Peyer's patch (tissue), 4 donors: ENCODE results near the gene CYP2J2. TPM values are rescaled to one million over a fixed set of nuclear protein-coding genes. Genes with fewer than 3 reads are reported as not detected.

Experiments
- DNase-seq, 3 donors: peaks; one replicate each; pipeline ENCODE4 v3.0.0-alpha.2; 2017 to 2019
- H3K27ac ChIP-seq, 4 donors: fragments of 200-600 bp; sonication (generic); one replicate each; pipeline ENCODE4 v1.5.1; 2016 to 2019
- H3K27me3 ChIP-seq, 2 donors: fragments of 200-600 bp; sonication (generic); one replicate each; pipeline ENCODE4 v1.5.1; 2019
- H3K36me3 ChIP-seq, 3 donors: fragments of 200-600 bp; sonication (generic); one replicate each; pipeline ENCODE4 v1.5.1; 2016 to 2019
- H3K4me1 ChIP-seq, 4 donors: fragments of 200-600 bp; sonication (generic); one replicate each; pipeline ENCODE4 v1.5.1; 2016 to 2019
- H3K4me3 ChIP-seq, 4 donors: fragments of 200-600 bp; sonication (generic); 1 replicate in 3 of 4; 2 replicates in 1 of 4; pipeline ENCODE4 v1.5.1; 2016 to 2019; ENCODE audit warnings: mild to moderate bottlenecking in 1 of 4
- H3K9me3 ChIP-seq, 4 donors: fragments of 200-600 bp; sonication (generic); one replicate each; pipeline ENCODE4 v1.5.1; 2016 to 2019; ENCODE audit warnings: mild to moderate bottlenecking in 1 of 4
- CTCF ChIP-seq, 6 experiments: fragments of 450-650 bp in 4 of 6; fragments of 200-600 bp in 2 of 6; sonication (generic) in 1 of 6; IDR thresholded peaks; one replicate each; pipeline ENCODE4 v1.5.1; 2017 to 2019; ENCODE audit warnings: antibody characterized with exemption in 6 of 6, mild to moderate bottlenecking in 3 of 6, moderate library complexity in 1 of 6
- POLR2A ChIP-seq, 2 donors: fragments of 450-650 bp; IDR thresholded peaks; one replicate each; pipeline ENCODE4 v1.5.1; 2017; ENCODE audit warnings: antibody characterized with exemption in 2 of 2, mild to moderate bottlenecking in 2 of 2, moderate library complexity in 2 of 2
- total RNA-seq, 4 donors: library from RNA; depleted of rRNA; stranded (reverse); fragments of >200 nt; gene quantifications; one replicate each; pipeline ENCODE4 v1.1.0, GENCODE V29; 2016

The CYP2J2 gene
- total RNA-seq, 4 donors from 2014 or later: 14.9 to 243 (median 169) TPM

- TF ChIP-seq POLR2A (IDR thresholded peaks at IDR 0.05) (no peak), CTCF (IDR thresholded peaks at IDR 0.05) (no peak)
- no peak for DNase-seq
- H3K27me3 ChIP-seq: no peaks in the 10 kb centered on the region
- peaks cover 0 to 4% (median 0%) of the 10 kb centered on the region in 3 donors for H3K36me3 ChIP-seq
- H3K4me1 ChIP-seq: peaks cover 0 to 8% (median 0%) of the 10 kb centered on the region in 4 donors
- no peak overlapping the region for H3K27ac ChIP-seq
- no peaks in the 10 kb centered on the region for H3K9me3 ChIP-seq
- H3K4me3 ChIP-seq: no peak overlapping the region
Observed at GRCh38 chr1:59878370-59878769, 48.2 kb downstream of the CYP2J2 start.

GRCh38 chr1:59877108-59877682 lies 49.4 kb downstream of the CYP2J2 start:
- H3K4me1 ChIP-seq: peaks cover 0 to 8% (median 0%) of the 10 kb centered on the region in 4 donors
- H3K9me3 ChIP-seq: no peaks in the 10 kb centered on the region
- H3K4me3 ChIP-seq: no peak overlapping the region
- H3K36me3 ChIP-seq: peaks cover 0 to 4% (median 0%) of the 10 kb centered on the region in 3 donors
- no peak for DNase-seq
- no peak overlapping the region for H3K27ac ChIP-seq
- H3K27me3 ChIP-seq: no peaks in the 10 kb centered on the region
- no peak for TF ChIP-seq CTCF (IDR thresholded peaks at IDR 0.05)
- TF ChIP-seq POLR2A (IDR thresholded peaks at IDR 0.05): no peak

GRCh38 chr1:59871746-59872145 lies 54.8 kb downstream of the CYP2J2 start:
- Histone ChIP-seq H3K9me3 (no peaks in the 10 kb centered on the region), H3K4me3 (no peak overlapping the region), H3K4me1 (no peaks in the 10 kb centered on the region), H3K36me3 (peaks cover 0 to 15% (median 0%) of the 10 kb centered on the region in 3 donors), H3K27ac (no peak overlapping the region), H3K27me3 (no peaks in the 10 kb centered on the region)
- no peak for TF ChIP-seq CTCF (IDR thresholded peaks at IDR 0.05)
- no peak for TF ChIP-seq POLR2A (IDR thresholded peaks at IDR 0.05)
- DNase-seq: no peak

DNA sequence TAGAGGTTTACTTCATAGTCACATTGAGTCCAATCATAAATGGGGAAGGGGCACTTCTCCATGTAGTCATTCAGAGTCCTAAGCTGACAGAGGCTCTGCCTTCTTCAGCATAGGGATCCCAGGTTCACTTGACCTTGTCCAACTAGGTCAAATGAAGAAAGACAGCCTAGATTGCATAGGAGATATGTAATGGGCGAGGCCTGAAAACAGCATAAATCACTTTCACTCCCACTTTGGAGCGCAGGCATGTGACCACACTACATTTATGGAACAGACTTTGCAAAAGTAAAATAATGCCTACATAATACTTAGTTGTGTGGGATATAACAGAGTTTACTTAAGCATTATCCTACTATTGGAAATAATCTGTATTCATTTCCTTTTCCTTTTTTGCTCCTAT lies 60.1 kb downstream of the CYP2J2 start:
- Histone ChIP-seq H3K27me3 (no peaks in the 10 kb centered on the region), H3K36me3 (peaks cover 0 to 19% (median 0%) of the 10 kb centered on the region in 3 donors), H3K4me1 (no peaks in the 10 kb centered on the region), H3K4me3 (no peak overlapping the region), H3K27ac (no peak overlapping the region), H3K9me3 (no peaks in the 10 kb centered on the region)
- no peak for TF ChIP-seq POLR2A (IDR thresholded peaks at IDR 0.05)
- no peak for TF ChIP-seq CTCF (IDR thresholded peaks at IDR 0.05)
- DNase-seq: no peak

- peaks cover 0 to 23% (median 0%) of the 10 kb centered on the region in 4 donors for H3K4me1 ChIP-seq
- H3K9me3 ChIP-seq: no peaks in the 10 kb centered on the region
- peaks cover 0 to 3% (median 0%) of the 10 kb centered on the region in 3 donors for H3K36me3 ChIP-seq
- peak overlapping the region in 1 of 4 donors; percentile 20 for H3K4me3 ChIP-seq
- H3K27me3 ChIP-seq: no peaks in the 10 kb centered on the region
- no peak for DNase-seq
- peak overlapping the region in 2 of 4 donors; percentile 76 to 79 for H3K27ac ChIP-seq
- TF ChIP-seq CTCF (IDR thresholded peaks at IDR 0.05): no peak
Observed at GRCh38 chr1:59857679-59858354, 68.8 kb downstream of the CYP2J2 start.
